Stimulated activated CD8-positive, alpha-beta memory T cell treated with anti-CD3 and anti-CD28 coated beads, Interleukin-15, amount 100 ng/mL, for 48 hours (primary cell): Measurements from ENCODE around the gene KIF3A.
A peak's percentile ranks its signal among the peaks of the same experiment; 100 is the strongest.

ENCODE experiments used
- DNase-seq, 2 donors: peaks; one replicate each; pipeline ENCODE4 v3.0.0-alpha.2; 2020; ENCODE audit warnings: low read depth in 2 of 2

Gene KIF3A

GRCh38 chr5:132736853-132737833, at the start of gene KIF3A:
KIF3A (minus strand) TSS chr5:132737546; CDS start chr5:132737419, 127 bp downstream.
- DNase-seq, result peak; percentile 98

DNA sequence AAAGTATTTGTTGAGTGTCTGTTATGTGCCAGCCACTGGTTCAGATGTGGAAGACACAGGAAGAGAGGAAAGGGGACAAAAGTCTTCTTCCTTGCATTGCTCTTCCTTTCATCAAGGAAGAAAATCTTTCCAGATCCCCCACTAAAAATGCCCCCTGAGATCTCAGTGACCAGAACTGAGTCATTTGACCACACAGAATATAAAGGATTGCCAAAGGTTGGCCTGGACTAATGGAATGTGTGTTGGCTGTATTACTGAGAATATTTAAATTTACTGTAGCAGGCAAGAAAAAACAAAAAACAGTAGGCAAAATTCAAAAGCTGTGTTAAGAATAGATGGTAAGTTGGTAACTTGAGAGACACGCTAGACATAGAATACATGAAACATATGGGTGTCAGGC, 49.7 kb upstream of the KIF3A start:
- DNase-seq, result no peak

- DNase-seq, result no peak
These were observed 48.5 kb upstream of the KIF3A start for GRCh38 chr5:132785864-132786263.

DNA sequence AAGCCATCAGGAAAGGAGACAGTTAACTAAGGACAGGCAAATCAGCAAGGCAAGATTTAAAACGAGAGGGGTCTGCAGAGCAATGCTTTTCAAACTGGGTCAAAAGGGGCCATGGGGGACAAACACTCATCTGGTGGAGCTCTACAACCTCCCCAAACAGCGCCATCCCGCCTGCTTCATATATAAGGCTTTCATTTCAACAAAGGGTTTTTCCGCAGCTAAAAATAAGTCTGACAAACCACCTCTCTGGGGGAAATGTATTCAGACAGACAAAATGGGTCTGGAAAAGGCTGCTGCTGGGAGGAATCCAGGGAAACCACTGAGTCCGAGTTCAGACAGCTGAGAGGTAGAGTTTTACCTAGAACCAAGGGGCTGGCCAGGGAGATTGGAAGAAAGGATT, 48.0 kb upstream of the KIF3A start:
- DNase-seq, result no peak

- no peak for DNase-seq
These were observed 44.8 kb upstream of the KIF3A start for GRCh38 chr5:132782101-132782500.

GRCh38 chr5:132781029-132781428, 43.7 kb upstream of the KIF3A start:
- no peak for DNase-seq

GRCh38 chr5:132780577-132780976, 43.2 kb upstream of the KIF3A start:
- DNase-seq, result no peak

- DNase-seq, result no peak
These were observed 42.6 kb upstream of the KIF3A start for GRCh38 chr5:132779961-132780360.

- no peak for DNase-seq
These were observed 41.5 kb upstream of the KIF3A start for GRCh38 chr5:132778856-132779255.

- DNase-seq, result no peak
These were observed 40.8 kb upstream of the KIF3A start for GRCh38 chr5:132778129-132778528.

DNA sequence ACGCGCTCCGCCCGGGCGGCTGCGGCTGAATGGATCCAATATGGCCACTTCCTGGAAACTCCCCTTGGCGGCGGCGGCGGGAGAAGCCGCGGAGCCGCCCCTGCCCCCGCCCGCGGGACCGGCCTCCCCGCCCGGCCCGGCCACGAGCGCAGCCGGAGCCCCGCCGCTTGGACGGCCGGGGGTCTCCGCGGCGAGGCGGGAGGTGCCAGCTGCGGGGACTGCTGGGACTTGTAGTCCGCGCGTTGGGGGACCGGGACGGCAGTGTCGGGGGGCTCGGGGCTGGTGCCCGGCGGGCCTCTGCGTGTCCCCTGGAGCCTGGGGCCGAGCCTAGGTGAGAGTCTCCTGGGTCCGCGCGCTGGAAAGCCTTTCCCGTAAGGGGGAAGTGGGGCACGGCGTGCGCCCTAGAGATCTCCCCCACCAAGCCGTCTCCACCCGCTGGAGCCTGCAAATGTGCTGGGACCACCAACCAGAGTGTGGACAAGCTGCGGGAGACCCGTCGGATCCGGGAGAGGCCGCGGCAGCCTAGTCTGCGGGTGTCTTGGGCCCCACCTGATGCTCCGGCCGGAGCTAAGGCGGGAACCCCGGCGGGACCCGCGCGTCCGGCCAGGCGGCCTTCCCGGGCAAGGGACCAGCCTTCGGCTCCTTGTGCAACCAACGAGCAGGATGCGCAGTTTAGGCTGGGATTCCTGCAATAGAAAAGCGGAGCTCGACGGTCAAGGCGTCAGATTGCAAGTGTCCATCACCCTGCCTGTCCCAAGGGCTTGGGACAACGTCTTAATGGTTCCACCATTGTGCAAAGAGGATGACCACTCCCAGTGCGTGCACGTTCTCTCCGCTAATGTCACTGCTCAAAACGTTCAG, 40.1 kb upstream of the KIF3A start, which contains the start of gene SEPTIN8:
Gene SEPTIN8, minus strand, starts transcription at position 31 of the 861 bp plus-strand sequence. CDS start 102 bp downstream, outside the sequence.
- DNase-seq, result peak; percentile 12 to 14

DNA sequence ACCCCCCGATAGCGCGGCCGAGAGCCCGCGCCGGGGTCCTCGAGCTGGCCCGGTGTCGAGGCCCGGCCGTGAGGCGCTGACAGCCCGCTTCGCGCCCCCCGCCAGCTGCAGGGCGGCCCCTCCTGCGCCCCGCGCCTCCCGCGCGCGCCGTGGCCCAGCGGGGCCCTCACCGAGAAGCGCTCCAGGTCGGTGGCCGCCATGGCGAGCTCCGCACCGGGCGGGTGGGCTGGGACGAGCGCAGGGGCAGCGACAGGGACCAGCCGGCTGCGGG, 39.5 kb upstream of the KIF3A start:
- no peak for DNase-seq

- no peak for DNase-seq
These were observed 39.0 kb upstream of the KIF3A start for GRCh38 chr5:132776131-132776937.

DNA sequence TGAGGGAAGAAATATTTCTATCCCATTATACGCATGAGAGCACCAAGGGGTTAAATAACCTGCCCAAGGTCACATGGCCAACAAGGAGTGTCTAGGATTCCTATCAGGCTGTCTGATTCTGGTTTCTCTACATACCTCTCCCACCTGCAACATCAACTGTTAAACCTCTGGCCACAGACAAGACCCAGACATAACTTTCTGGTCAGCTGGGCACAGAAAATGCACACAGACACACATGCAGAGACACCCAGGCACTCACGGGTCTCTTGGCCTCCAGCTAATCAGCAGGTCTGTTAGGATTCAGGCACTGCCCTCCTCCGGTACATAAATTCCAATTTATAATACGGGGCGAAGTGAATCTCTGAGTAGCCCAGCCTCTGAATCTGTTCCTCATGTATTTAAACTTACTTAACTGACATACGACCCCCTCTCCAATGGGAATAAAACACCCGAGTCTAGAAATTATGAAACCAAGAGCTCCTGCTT, 38.2 kb upstream of the KIF3A start:
- DNase-seq, result no peak

DNA sequence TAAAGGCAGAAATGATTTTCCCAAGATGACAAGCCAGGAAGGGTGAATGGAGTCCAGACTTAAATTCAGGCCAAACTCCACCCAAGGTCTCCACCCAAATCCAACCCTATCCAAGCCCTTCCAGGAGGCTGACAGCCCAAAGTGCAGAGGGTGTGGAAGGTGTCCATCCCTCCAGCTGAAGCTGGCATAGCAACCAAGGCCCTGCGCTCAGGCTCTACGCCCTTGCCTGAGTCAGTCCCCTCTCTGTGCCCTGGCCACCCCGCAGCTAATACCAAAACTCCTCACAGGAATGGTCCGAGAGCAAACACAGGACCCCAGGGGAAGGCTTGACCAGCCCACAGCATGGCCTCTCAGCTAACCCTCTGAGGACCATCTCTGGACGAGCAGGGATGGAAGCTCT, 37.5 kb upstream of the KIF3A start:
- DNase-seq, result no peak

DNA sequence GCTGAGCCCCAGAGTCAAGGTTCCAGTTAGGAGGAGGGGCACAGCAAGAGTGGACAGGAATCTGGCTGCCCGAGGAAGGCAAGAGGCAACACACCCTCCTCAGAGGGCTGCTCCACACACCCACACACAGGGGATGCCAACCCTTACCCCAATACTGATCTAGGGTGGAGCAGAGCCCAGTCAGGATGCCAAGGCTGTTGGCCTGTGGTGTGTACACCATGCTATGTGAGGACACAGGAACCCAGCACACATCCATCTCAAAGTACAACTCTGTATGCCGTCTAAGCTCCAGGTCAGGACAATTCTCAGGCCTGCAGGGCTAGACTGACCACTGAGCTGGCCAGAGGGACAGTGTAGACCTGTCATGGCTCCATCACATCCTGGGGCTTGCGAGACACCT, 37.1 kb upstream of the KIF3A start:
- DNase-seq, result no peak

- DNase-seq, result no peak
These were observed 36.4 kb upstream of the KIF3A start for GRCh38 chr5:132773601-132774355.

- no peak for DNase-seq
These were observed 35.8 kb upstream of the KIF3A start for GRCh38 chr5:132773114-132773513.

- no peak for DNase-seq
These were observed 35.1 kb upstream of the KIF3A start for GRCh38 chr5:132772291-132773070.

DNA sequence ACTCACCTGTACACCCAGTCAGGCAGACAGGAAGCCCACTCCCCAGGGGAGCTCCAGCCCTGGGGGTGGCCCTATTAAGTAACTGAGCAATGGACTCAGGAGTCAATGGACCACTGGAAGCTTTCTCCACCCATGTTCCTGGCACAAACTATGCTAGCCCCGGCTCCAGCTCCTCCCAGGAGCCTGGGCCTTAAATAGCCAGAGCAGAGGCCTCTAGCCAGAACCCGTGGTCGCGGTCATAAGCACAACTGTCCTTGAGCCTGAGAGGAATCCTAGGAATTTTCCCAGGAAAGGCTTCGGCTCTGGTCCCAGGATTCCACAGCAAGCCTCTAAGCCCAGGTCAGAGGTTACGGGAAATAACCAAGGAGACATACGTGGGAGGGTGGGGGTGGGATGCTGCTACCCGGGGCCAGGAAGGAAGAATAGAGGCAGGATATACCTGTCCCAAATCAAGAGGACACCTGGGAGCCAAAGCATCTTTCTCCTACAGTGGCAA, 34.2 kb upstream of the KIF3A start:
- DNase-seq, result no peak
